ENCODE results near the gene CAMSAP3. TPM values are rescaled to one million over a fixed set of nuclear protein-coding genes. Genes with fewer than 3 reads are reported as not detected.

CAMSAP3 gene
- total and polyA plus RNA-seq, 2 donors (not counting 1 experiment from before 2014, with no cell fraction given): 1.0 to 1.3 TPM

DNA sequence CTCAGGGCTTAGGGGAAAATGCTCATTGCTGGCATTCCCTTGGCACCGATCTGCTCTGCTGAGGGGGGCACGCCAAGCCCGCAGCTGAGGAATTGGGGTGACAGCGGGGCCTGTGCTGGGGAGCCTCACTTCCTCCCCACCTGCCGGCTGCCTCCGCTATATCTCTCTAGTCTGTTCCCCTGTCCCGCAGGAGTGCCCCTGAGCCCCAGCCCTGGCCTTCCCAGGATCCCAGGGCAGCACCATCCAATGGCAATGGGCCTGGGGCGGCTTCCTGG lies 50.7 kb downstream of the CAMSAP3 start:
- ChIA-PET CTCF (no interaction called here), POLR2A (no interaction called here)
- H3K4me3 ChIP-seq (ENCODE audit: control extremely low read depth in 1 of 5, extremely low read depth in 1 of 5, insufficient read depth in 1 of 5, low read depth in 2 of 5, low read length in 4 of 5): no peak overlapping the region
- Mint-ChIP-seq H3K9me3 (ENCODE audit: insufficient read depth) (no peaks in the 10 kb centered on the region), H3K27ac (no peak overlapping the region), H3K4me3 (no peak overlapping the region), H3K27me3 (no peaks in the 10 kb centered on the region), H3K4me1 (no peaks in the 10 kb centered on the region)
- H3K27me3 ChIP-seq (replicated peaks in 1 of 4; ENCODE audit: control extremely low read depth in 1 of 4, control insufficient read depth in 3 of 4, insufficient read depth in 4 of 4, low read length in 3 of 4): no peaks in the 10 kb centered on the region
- H3K9ac ChIP-seq (ENCODE audit: low read length): no peak overlapping the region
- WGBS (ENCODE audit: insufficient coverage): 99% methylated on average over 8 of the region's 8 CpGs
- peaks cover 0 to 7% (median 0%) of the 10 kb centered on the region in 3 donors for H3K9me3 ChIP-seq (ENCODE audit: control extremely low read depth in 1 of 3, control insufficient read depth in 2 of 3, insufficient read depth in 1 of 3, low read length in 2 of 3)
- no peak for DNase-seq
- H4K20me1 ChIP-seq (ENCODE audit: control insufficient read depth, insufficient read depth, low read length, poor library complexity, severe bottlenecking): peaks cover 29% of the 10 kb centered on the region
- TF ChIP-seq, protein P1, sequence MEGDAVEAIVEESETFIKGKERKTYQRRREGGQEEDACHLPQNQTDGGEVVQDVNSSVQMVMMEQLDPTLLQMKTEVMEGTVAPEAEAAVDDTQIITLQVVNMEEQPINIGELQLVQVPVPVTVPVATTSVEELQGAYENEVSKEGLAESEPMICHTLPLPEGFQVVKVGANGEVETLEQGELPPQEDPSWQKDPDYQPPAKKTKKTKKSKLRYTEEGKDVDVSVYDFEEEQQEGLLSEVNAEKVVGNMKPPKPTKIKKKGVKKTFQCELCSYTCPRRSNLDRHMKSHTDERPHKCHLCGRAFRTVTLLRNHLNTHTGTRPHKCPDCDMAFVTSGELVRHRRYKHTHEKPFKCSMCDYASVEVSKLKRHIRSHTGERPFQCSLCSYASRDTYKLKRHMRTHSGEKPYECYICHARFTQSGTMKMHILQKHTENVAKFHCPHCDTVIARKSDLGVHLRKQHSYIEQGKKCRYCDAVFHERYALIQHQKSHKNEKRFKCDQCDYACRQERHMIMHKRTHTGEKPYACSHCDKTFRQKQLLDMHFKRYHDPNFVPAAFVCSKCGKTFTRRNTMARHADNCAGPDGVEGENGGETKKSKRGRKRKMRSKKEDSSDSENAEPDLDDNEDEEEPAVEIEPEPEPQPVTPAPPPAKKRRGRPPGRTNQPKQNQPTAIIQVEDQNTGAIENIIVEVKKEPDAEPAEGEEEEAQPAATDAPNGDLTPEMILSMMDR (IDR thresholded peaks at IDR 0.05): no peak
- TF ChIP-seq EZH2 (IDR thresholded peaks at IDR 0.05; ENCODE audit: borderline replicate concordance, insufficient read depth, low read depth, low read length, poor library complexity, severe bottlenecking): no peak
- H3K4me2 ChIP-seq (replicated peaks; ENCODE audit: low read depth, low read length, poor library complexity, severe bottlenecking): no peak overlapping the region
- no peak overlapping the region for H2AFZ ChIP-seq (ENCODE audit: insufficient read depth, low read depth, low read length, poor library complexity, severe bottlenecking)
- H3K27ac ChIP-seq (ENCODE audit: low read length in 2 of 2): no peak overlapping the region
- intact Hi-C loops (cut with micrococcal nuclease): no loop called here
- H3K36me3 ChIP-seq (replicated peaks in 1 of 2; ENCODE audit: control extremely low read depth in 1 of 2, control insufficient read depth in 1 of 2, extremely low read depth in 1 of 2, insufficient read depth in 2 of 2, low read length in 1 of 2): peaks cover 0 to 35% of the 10 kb centered on the region in 2 experiments
- no peaks in the 10 kb centered on the region for H3K4me1 ChIP-seq (ENCODE audit: control insufficient read depth in 2 of 2, insufficient read depth in 2 of 2, low read length in 2 of 2)
- no peak for ATAC-seq (ENCODE audit: low read depth)
- H3K79me2 ChIP-seq (ENCODE audit: control insufficient read depth, insufficient read depth, low read length): no peaks in the 10 kb centered on the region

DNA sequence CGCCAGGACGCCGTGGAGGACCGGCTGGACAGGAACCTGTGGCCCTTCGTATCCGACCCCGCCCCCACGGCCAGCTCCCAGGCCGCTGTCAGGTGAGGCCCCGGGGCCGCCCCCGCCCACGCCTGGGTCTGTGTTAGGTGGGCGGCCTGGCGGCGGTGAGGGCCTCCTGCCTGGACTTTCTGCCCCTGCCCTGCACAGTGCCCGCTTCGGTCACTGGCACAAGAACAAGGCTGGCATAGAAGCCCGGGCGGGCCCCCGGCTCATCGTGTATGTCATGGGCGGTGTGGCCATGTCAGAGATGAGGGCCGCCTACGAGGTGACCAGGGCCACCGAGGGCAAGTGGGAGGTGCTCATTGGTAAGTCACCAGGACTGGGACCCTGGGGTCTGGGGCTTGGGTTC lies 51.5 kb downstream of the CAMSAP3 start:
- intact Hi-C loops (cut with micrococcal nuclease): no loop called here
- peaks cover 21% of the 10 kb centered on the region for H4K20me1 ChIP-seq (ENCODE audit: control insufficient read depth, insufficient read depth, low read length, poor library complexity, severe bottlenecking)
- no peak for TF ChIP-seq EZH2 (IDR thresholded peaks at IDR 0.05; ENCODE audit: borderline replicate concordance, insufficient read depth, low read depth, low read length, poor library complexity, severe bottlenecking)
- TF ChIP-seq, protein P1 (IDR thresholded peaks at IDR 0.05): no peak
- 97% methylated on average over 26 of the region's 26 CpGs for WGBS (ENCODE audit: insufficient coverage)
- no peak overlapping the region for H3K9ac ChIP-seq (ENCODE audit: low read length)
- no peak overlapping the region for H3K4me3 Mint-ChIP-seq
- H3K4me2 ChIP-seq (replicated peaks; ENCODE audit: low read depth, low read length, poor library complexity, severe bottlenecking): no peak overlapping the region
- ChIA-PET POLR2A (no interaction called here), CTCF (no interaction called here)
- DNase-seq: no peak
- no peak overlapping the region for H2AFZ ChIP-seq (ENCODE audit: insufficient read depth, low read depth, low read length, poor library complexity, severe bottlenecking)
- H3K27ac ChIP-seq (ENCODE audit: low read length in 2 of 2): no peak overlapping the region
- H3K9me3 Mint-ChIP-seq (ENCODE audit: insufficient read depth): no peaks in the 10 kb centered on the region
- no peak overlapping the region for H3K4me3 ChIP-seq (ENCODE audit: control extremely low read depth in 1 of 5, extremely low read depth in 1 of 5, insufficient read depth in 1 of 5, low read depth in 2 of 5, low read length in 4 of 5)
- no peaks in the 10 kb centered on the region for H3K27me3 Mint-ChIP-seq
- H3K4me1 ChIP-seq (ENCODE audit: control insufficient read depth in 2 of 2, insufficient read depth in 2 of 2, low read length in 2 of 2): peaks cover 0 to 2% of the 10 kb centered on the region in 2 donors
- H3K27me3 ChIP-seq (replicated peaks in 1 of 4; ENCODE audit: control extremely low read depth in 1 of 4, control insufficient read depth in 3 of 4, insufficient read depth in 4 of 4, low read length in 3 of 4): no peaks in the 10 kb centered on the region
- no peak overlapping the region for H3K27ac Mint-ChIP-seq
- H3K79me2 ChIP-seq (ENCODE audit: control insufficient read depth, insufficient read depth, low read length): no peaks in the 10 kb centered on the region
- H3K9me3 ChIP-seq (ENCODE audit: control extremely low read depth in 1 of 3, control insufficient read depth in 2 of 3, insufficient read depth in 1 of 3, low read length in 2 of 3): peaks cover 0 to 7% (median 0%) of the 10 kb centered on the region in 3 donors
- peaks cover 0 to 33% of the 10 kb centered on the region in 2 experiments for H3K36me3 ChIP-seq (replicated peaks in 1 of 2; ENCODE audit: control extremely low read depth in 1 of 2, control insufficient read depth in 1 of 2, extremely low read depth in 1 of 2, insufficient read depth in 2 of 2, low read length in 1 of 2)
- ATAC-seq (ENCODE audit: low read depth): no peak
- H3K4me1 Mint-ChIP-seq: peaks cover 2% of the 10 kb centered on the region

Measured in B cell (primary cell).